ENCODE measurements around the gene PLSCR2.
"Not testable (repeated sequence)": the region's sequence is repeated elsewhere in the genome, so short reads cannot be mapped to it uniquely, and the experiment has no call there.

Gene PLSCR2

DNA sequence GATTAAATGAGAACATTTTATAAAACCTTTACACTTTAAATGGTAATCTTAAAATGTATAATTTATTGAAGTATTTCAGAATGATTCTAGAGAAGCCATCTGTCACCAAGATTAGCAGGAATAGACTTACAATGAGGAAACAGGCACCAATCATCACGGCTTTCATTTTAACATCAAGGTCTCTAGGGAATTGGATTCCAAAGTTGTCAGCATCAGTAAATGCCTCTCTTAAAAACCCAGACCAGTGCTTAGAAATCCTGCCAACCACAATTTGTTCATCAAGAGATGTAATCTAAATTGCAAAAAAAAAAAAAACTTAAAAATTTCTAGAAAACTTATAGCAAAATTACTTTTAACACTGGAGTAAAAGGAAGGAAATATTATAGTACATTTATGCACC lies 20.3 kb downstream of the PLSCR2 start:
- Histone ChIP-seq H3K9ac (ENCODE audit: low read depth, low read length) (no peak overlapping the region), H3K27ac (ENCODE audit: low read length) (no peak overlapping the region), H3K27me3 (ENCODE audit: insufficient read depth, low read length) (no peaks in the 10 kb centered on the region), H3K4me1 (ENCODE audit: insufficient read depth, low read length) (peaks cover 3% of the 10 kb centered on the region; the same call in 1 of the 2 replicates), H3K36me3 (ENCODE audit: insufficient read depth, low read depth, low read length) (no peaks in the 10 kb centered on the region), H3K4me3 (ENCODE audit: low read length) (no peak overlapping the region), H3K9me3 (ENCODE audit: insufficient read depth, low read depth, low read length) (no peaks in the 10 kb centered on the region)

DNA sequence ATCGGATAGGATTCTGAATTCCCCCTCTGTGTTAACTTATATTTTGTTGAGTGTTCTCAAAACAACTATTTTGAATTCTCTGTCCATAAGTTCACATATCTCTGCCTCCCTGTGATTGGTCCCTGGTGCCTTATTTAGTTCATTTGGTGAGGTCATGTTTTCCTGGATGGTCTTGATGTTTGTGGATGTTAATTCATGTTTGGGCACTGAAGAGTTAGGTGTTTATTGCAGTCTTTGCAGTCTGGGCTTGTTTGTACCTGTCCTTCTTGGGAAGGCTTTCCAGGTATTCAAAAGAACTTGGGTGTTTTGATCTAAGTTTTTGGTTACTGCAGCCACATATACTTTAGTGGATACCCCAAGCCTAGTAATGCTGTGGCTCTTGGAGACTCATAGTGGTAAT lies 23.3 kb downstream of the PLSCR2 start:
- Histone ChIP-seq H3K4me3 (ENCODE audit: low read length) (no peak overlapping the region), H3K9ac (ENCODE audit: low read depth, low read length) (no peak overlapping the region), H3K36me3 (ENCODE audit: insufficient read depth, low read depth, low read length) (no peaks in the 10 kb centered on the region), H3K9me3 (ENCODE audit: insufficient read depth, low read depth, low read length) (no peaks in the 10 kb centered on the region), H3K4me1 (ENCODE audit: insufficient read depth, low read length) (peaks cover 3% of the 10 kb centered on the region; the same call in 1 of the 2 replicates), H3K27me3 (ENCODE audit: insufficient read depth, low read length) (no peaks in the 10 kb centered on the region), H3K27ac (ENCODE audit: low read length) (no peak overlapping the region)

DNA sequence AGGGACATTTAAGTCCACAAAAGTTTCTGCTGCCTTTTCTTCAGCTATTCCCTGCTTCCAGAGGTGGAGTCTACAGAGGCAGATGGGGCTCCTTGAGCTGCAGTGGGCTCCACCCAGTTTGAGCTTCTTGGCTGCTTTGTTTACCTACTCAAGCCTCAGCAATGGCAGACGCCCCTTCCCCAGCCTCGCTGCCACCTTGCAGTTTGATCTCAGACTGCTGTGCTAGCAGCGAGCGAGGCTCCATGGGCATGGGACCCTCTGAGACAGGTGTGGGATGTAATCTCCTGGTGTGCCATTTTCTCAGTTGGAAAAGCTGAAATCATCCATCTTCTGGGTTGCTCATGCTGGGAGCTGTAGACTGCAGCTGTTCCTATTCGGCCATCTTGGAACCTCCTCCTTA lies 29.1 kb downstream of the PLSCR2 start:
- not testable (repeated sequence) for H3K36me3 ChIP-seq (ENCODE audit: insufficient read depth, low read depth, low read length); H3K27ac ChIP-seq (ENCODE audit: low read length); H3K4me3 ChIP-seq (ENCODE audit: low read length); H3K27me3 ChIP-seq (ENCODE audit: insufficient read depth, low read length); H3K4me1 ChIP-seq (ENCODE audit: insufficient read depth, low read length); H3K9ac ChIP-seq (ENCODE audit: low read depth, low read length); H3K9me3 ChIP-seq (ENCODE audit: insufficient read depth, low read depth, low read length)

DNA sequence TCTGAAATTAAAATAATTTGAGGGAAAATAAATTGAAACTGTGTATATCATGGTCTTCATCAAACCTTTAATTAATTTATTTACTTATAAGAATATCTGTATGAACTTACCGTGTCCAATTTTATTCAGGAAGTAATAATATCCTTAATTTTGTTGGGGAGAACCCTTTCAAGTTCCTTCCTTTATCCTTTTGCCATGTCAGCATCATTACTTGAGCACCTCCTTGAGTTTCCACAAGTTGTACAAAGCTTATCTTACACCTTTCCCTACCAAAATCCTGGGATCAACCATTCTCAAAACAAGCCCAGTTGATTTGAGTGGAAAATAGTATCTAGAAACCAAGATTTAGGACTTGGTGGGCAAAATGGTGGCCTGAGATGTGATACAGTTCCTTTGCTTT lies 37.3 kb downstream of the PLSCR2 start:
- Histone ChIP-seq H3K9ac (ENCODE audit: low read depth, low read length) (no peak overlapping the region), H3K9me3 (ENCODE audit: insufficient read depth, low read depth, low read length) (no peaks in the 10 kb centered on the region; the same call in 1 of the 2 replicates), H3K4me3 (ENCODE audit: low read length) (no peak overlapping the region), H3K36me3 (ENCODE audit: insufficient read depth, low read depth, low read length) (no peaks in the 10 kb centered on the region), H3K27ac (ENCODE audit: low read length) (no peak overlapping the region), H3K27me3 (ENCODE audit: insufficient read depth, low read length) (no peaks in the 10 kb centered on the region), H3K4me1 (ENCODE audit: insufficient read depth, low read length) (no peaks in the 10 kb centered on the region)

DNA sequence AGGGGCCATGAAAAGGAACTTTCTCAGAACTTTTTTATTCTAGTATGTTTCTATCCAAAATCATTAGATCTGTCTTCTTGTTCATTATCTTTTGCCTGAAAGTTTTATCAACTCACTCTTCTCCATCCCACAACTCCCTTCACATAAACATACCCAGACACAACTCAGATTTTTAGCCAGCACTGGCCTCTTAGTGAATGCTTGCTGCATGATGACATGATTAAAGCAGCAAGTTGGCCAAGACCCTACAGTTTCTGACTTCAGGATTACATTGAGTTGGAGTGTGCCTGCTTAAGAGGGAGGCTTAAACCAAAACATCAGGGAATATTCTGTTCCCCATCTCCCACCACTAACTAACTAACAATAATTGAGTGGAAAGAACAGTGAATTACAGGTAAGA lies 38.1 kb downstream of the PLSCR2 start:
- no peaks in the 10 kb centered on the region for H3K27me3 ChIP-seq (ENCODE audit: insufficient read depth, low read length)

DNA sequence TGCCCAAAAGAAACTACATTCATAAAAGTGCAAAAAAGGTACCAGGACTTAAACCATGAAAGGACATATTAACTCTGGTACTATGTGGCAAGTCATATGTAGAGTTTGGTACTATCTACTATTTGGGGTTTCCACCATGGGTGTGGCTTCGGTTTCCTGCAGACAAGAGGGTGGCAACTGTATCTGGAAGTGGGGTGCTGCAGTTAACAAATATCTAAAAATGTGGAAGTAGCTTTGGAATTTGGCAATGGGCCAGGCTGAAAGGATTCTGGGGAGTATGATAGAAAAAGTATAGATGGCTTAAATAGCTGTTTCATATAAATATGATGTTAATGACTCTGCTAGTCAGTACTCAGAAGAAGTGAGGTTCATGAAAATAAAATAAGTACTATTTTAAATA lies 44.0 kb downstream of the PLSCR2 start:
- Histone ChIP-seq H3K27ac (ENCODE audit: low read length) (no peak overlapping the region), H3K9me3 (ENCODE audit: insufficient read depth, low read depth, low read length) (no peaks in the 10 kb centered on the region; the same call in 1 of the 2 replicates), H3K4me3 (ENCODE audit: low read length) (no peak overlapping the region), H3K27me3 (ENCODE audit: insufficient read depth, low read length) (no peaks in the 10 kb centered on the region), H3K4me1 (ENCODE audit: insufficient read depth, low read length) (no peaks in the 10 kb centered on the region), H3K9ac (ENCODE audit: low read depth, low read length) (no peak overlapping the region), H3K36me3 (ENCODE audit: insufficient read depth, low read depth, low read length) (no peaks in the 10 kb centered on the region)

More for the DNA sequence above, 38.1 kb downstream of the PLSCR2 start:
- no peak overlapping the region for H3K4me3 ChIP-seq (ENCODE audit: low read length)
- H3K9me3 ChIP-seq (ENCODE audit: insufficient read depth, low read depth, low read length) = no peaks in the 10 kb centered on the region; the same call in 1 of the 2 replicates
- no peaks in the 10 kb centered on the region for H3K4me1 ChIP-seq (ENCODE audit: insufficient read depth, low read length)
- no peaks in the 10 kb centered on the region for H3K36me3 ChIP-seq (ENCODE audit: insufficient read depth, low read depth, low read length)
- H3K27ac ChIP-seq (ENCODE audit: low read length) = no peak overlapping the region
- no peak overlapping the region for H3K9ac ChIP-seq (ENCODE audit: low read depth, low read length)

DNA sequence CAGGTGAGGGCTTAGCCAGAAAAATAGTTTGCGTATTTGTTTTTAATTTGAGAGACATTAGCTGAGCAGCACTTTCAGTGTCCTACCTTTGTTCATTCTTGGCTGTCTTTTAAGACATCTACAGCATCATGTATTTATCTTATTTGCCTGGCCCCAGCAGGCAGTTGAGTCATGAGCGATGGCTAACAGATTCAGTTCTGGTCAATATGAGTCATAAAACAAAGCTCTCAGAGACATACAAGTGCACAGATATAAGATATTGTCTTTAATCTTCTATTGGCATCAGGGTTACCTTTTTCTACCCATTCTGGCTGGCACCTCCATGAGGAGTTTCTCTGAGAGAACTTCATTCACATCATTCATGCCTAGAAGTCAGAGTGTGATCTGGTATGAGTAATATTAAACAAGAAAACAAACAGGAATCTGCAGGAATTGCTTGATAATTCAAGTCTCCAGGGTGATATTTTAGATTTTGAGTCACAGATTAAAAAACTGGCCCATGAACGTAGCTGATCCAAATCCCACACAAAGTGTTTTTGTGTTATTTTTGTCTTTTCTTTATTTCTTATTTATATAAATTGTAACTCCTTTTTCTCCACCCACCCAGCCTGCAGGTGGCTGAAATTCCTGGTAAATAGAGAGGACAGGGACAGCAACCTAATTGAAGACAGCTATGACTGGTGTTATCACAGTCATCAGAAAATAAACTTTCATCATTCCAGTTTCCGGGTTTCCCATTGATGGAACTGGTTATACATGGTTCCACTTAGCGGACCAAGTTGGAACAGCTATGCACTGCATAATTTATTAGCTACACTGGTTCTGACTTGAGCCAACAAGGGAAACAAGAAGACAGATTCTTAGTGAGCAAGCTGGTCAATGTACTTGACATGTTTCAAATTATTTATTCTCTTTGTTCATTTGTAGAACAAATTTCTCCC lies 47.3 kb downstream of the PLSCR2 start:
- H3K4me3 ChIP-seq (ENCODE audit: low read length) = no peak overlapping the region
- H3K9me3 ChIP-seq (ENCODE audit: insufficient read depth, low read depth, low read length) = no peaks in the 10 kb centered on the region
- H3K27ac ChIP-seq (ENCODE audit: low read length) = no peak overlapping the region
- no peaks in the 10 kb centered on the region for H3K36me3 ChIP-seq (ENCODE audit: insufficient read depth, low read depth, low read length)
- H3K27me3 ChIP-seq (ENCODE audit: insufficient read depth, low read length) = no peaks in the 10 kb centered on the region
- H3K9ac ChIP-seq (ENCODE audit: low read depth, low read length) = no peak overlapping the region
- no peaks in the 10 kb centered on the region for H3K4me1 ChIP-seq (ENCODE audit: insufficient read depth, low read length)

DNA sequence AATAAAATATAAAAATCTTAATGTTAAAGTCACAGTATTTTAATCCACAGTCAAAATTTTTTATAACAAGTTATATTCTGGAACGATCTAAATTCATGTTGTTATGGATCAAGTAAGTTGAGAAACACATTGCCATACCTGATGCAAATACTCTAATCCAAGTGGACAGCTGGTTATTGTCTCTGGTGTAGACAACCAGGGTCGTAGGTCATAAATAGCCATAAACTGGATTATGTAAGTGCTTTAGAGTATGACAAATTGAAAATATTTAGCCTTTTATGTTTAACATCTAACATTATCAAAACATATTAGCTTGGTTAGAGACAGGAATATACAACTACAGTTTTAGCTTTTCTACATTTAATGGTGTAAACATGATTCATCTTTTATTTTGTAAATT lies 53.0 kb downstream of the PLSCR2 start:
- Histone ChIP-seq H3K9ac (ENCODE audit: low read depth, low read length) (no peak overlapping the region), H3K4me1 (ENCODE audit: insufficient read depth, low read length) (no peaks in the 10 kb centered on the region), H3K27me3 (ENCODE audit: insufficient read depth, low read length) (no peaks in the 10 kb centered on the region)

DNA sequence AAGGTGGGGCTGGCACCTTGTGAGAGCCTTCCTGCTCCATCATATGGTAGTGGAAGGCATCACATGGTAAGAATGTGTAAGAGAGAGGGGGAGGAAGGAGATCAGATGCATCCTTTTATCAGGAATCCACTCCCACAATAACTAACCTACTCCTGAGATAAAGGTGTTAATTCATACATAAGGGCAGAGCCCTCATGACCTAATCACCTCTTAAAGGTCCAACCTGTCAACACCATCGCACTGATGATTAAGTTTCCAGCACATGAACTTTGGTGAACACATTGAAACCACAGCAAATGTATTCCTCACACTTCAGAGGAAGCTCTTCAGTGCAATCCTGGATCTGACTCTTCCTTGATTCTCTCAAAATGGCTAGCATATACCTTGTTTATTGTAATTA lies 55.4 kb downstream of the PLSCR2 start:
- no peaks in the 10 kb centered on the region for H3K4me1 ChIP-seq (ENCODE audit: insufficient read depth, low read length)
- no peak overlapping the region for H3K4me3 ChIP-seq (ENCODE audit: low read length)
- H3K27me3 ChIP-seq (ENCODE audit: insufficient read depth, low read length) = no peaks in the 10 kb centered on the region
- H3K9ac ChIP-seq (ENCODE audit: low read depth, low read length) = no peak overlapping the region
- peaks cover 6% of the 10 kb centered on the region; the same call in 1 of the 2 replicates for H3K9me3 ChIP-seq (ENCODE audit: insufficient read depth, low read depth, low read length)
- H3K36me3 ChIP-seq (ENCODE audit: insufficient read depth, low read depth, low read length) = no peaks in the 10 kb centered on the region
- no peak overlapping the region for H3K27ac ChIP-seq (ENCODE audit: low read length)

More for the DNA sequence above, 53.0 kb downstream of the PLSCR2 start:
- H3K36me3 ChIP-seq (ENCODE audit: insufficient read depth, low read depth, low read length) = no peaks in the 10 kb centered on the region
- H3K27ac ChIP-seq (ENCODE audit: low read length) = no peak overlapping the region
- H3K4me3 ChIP-seq (ENCODE audit: low read length) = no peak overlapping the region
- H3K9me3 ChIP-seq (ENCODE audit: insufficient read depth, low read depth, low read length) = peaks cover 6% of the 10 kb centered on the region; the same call in 1 of the 2 replicates

DNA sequence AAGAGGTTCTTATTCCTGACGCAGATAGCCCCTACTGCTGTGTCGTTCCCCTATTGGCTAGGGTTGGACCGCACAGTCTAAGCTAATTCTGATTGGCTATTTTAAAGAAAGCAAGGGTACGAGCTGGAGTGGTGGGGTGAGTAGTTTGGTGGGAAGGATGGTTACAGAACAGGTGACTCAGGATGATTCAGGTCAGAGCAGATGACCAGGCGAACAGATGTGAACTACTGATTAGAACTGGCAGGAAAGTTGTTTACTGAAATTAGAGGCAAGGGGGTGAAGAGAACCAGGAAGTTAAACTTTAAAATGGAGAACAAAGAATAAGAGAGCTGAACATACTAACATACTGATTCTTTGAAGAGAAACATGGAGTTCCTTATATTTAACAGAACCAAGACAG lies 56.6 kb downstream of the PLSCR2 start:
- not testable (repeated sequence) for H3K9me3 ChIP-seq (ENCODE audit: insufficient read depth, low read depth, low read length); H3K4me1 ChIP-seq (ENCODE audit: insufficient read depth, low read length); H3K27ac ChIP-seq (ENCODE audit: low read length); H3K9ac ChIP-seq (ENCODE audit: low read depth, low read length); H3K4me3 ChIP-seq (ENCODE audit: low read length); H3K36me3 ChIP-seq (ENCODE audit: insufficient read depth, low read depth, low read length); H3K27me3 ChIP-seq (ENCODE audit: insufficient read depth, low read length)

DNA sequence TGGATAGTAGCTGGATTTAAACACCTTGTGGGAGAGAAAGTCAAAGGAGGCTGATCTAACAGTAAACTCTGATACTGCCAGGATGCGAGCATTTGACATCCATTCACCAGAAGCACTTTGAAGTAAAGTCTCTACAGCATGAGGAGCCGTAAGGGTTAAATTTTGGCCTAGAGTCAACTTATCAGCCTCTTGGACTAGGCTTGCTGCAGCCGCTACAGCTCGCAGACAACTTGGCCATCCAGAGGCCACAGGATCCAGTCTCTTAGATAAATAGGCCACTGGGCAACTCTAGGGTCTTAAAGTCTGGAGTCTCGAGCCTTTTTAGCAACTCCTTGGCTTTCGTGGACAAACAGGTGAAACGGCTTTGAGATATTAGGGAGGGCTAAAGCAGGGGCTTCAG lies 61.4 kb downstream of the PLSCR2 start:
- no peak overlapping the region for H3K4me3 ChIP-seq (ENCODE audit: low read length)
- H3K9ac ChIP-seq (ENCODE audit: low read depth, low read length) = no peak overlapping the region
- H3K27ac ChIP-seq (ENCODE audit: low read length) = no peak overlapping the region
- no peaks in the 10 kb centered on the region for H3K36me3 ChIP-seq (ENCODE audit: insufficient read depth, low read depth, low read length)
- peaks cover 6% of the 10 kb centered on the region; the same call in 1 of the 2 replicates for H3K9me3 ChIP-seq (ENCODE audit: insufficient read depth, low read depth, low read length)
- H3K27me3 ChIP-seq (ENCODE audit: insufficient read depth, low read length) = no peaks in the 10 kb centered on the region
- H3K4me1 ChIP-seq (ENCODE audit: insufficient read depth, low read length) = no peaks in the 10 kb centered on the region; the same call in 1 of the 2 replicates

DNA sequence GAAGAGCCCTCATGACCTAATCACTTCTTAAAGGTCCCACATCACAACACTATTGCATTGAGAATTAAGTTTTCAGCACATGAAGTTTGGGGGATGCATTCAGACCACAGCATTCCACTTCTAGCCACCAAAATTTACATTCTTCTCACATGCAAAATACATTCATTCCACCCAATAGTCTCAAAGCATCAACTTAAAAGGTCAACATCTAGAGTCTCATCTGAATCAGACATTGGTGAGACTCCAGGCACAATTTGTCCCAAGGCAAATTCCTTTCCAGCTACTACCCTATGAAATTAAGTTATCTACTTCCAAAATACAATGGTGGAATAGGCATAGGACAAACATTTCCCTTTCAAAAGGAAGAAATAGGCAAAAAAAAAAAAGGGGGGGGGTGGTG lies 64.9 kb downstream of the PLSCR2 start:
- H3K9me3 ChIP-seq (ENCODE audit: insufficient read depth, low read depth, low read length) = no peaks in the 10 kb centered on the region
- no peaks in the 10 kb centered on the region; the same call in 1 of the 2 replicates for H3K4me1 ChIP-seq (ENCODE audit: insufficient read depth, low read length)
- no peaks in the 10 kb centered on the region for H3K36me3 ChIP-seq (ENCODE audit: insufficient read depth, low read depth, low read length)
- H3K4me3 ChIP-seq (ENCODE audit: low read length) = no peak overlapping the region
- H3K27ac ChIP-seq (ENCODE audit: low read length) = no peak overlapping the region
- H3K9ac ChIP-seq (ENCODE audit: low read depth, low read length) = no peak overlapping the region
- no peaks in the 10 kb centered on the region for H3K27me3 ChIP-seq (ENCODE audit: insufficient read depth, low read length)

Measured in iPS-20b (cell line).